Esophagus muscularis mucosa (tissue), 4 donors: Measurements from ENCODE around the gene TNFRSF1B. TPM values are rescaled to one million over a fixed set of nuclear protein-coding genes. Genes with fewer than 3 reads are reported as not detected.

ENCODE experiments used
- DNase-seq: peaks from one replicate; pipeline ENCODE4 v3.0.0-alpha.2; 2017; ENCODE audit errors: extremely low spot score
- H3K27ac ChIP-seq, 4 donors: fragments of 200-600 bp; sonication (generic); replicated peaks in 1 of 4; 1 replicate in 3 of 4; 2 replicates in 1 of 4; pipeline ENCODE4 v1.5.1; 2016 to 2019; ENCODE audit warnings: mild to moderate bottlenecking in 1 of 4
- H3K27me3 ChIP-seq, 4 donors: fragments of 200-600 bp; sonication (generic); one replicate each; pipeline versions ENCODE4 v1.5.1 to v1.6.0; 2016 to 2019
- H3K36me3 ChIP-seq, 4 donors: fragments of 200-600 bp; sonication (generic); one replicate each; pipeline ENCODE4 v1.5.1; 2016 to 2019
- H3K4me1 ChIP-seq, 4 donors: fragments of 200-600 bp; sonication (generic); one replicate each; pipeline ENCODE4 v1.5.1; 2016 to 2019
- H3K4me3 ChIP-seq, 4 donors: fragments of 200-600 bp; sonication (generic); 1 replicate in 2 of 4; 2 replicates in 2 of 4; pipeline ENCODE4 v1.5.1; 2016 to 2019; ENCODE audit warnings: mild to moderate bottlenecking in 4 of 4, moderate library complexity in 1 of 4
- H3K9me3 ChIP-seq, 4 donors: fragments of 200-600 bp; sonication (generic); 1 replicate in 3 of 4; 2 replicates in 1 of 4; pipeline ENCODE4 v1.5.1; 2016 to 2019
- CTCF ChIP-seq, 3 experiments: fragments of 200-600 bp in 2 of 3; fragments of 450-650 bp in 1 of 3; sonication (generic) in 2 of 3; IDR thresholded peaks; one replicate each; pipeline ENCODE4 v1.5.1; 2017 to 2019; ENCODE audit warnings: antibody characterized with exemption in 3 of 3, mild to moderate bottlenecking in 2 of 3, moderate library complexity in 1 of 3
- EP300 ChIP-seq: sonication (generic); formaldehyde crosslinking; IDR thresholded peaks from one replicate; pipeline ENCODE4 v1.6.1; 2017; ENCODE audit warnings: antibody characterized with exemption
- POLR2A ChIP-seq: fragments of 450-650 bp; IDR thresholded peaks from one replicate; pipeline ENCODE4 v1.6.1; 2017; ENCODE audit warnings: antibody characterized with exemption, moderate library complexity, mild to moderate bottlenecking, low read depth
- POLR2AphosphoS5 ChIP-seq, 2 donors: sonication (generic); formaldehyde crosslinking; IDR thresholded peaks; one replicate each; pipeline ENCODE4 v1.6.1; 2017; ENCODE audit warnings: antibody characterized with exemption in 2 of 2
- WGBS: methylation state at CpG from one replicate; pipeline ENCODE4 v1.1.5; 2018; 5-methylcytosine and 5-hydroxymethylcytosine counted together
- intact Hi-C: fragments of 100-400 bp; cut with DNase I; formaldehyde crosslinking; loops from one replicate; pipeline ENCODE4 v1.15.1; 2023
- total RNA-seq, 4 donors: library from RNA; depleted of rRNA; stranded (reverse); fragments of >200 nt; gene quantifications; one replicate each; pipeline versions ENCODE4 v1.1.0 to v1.2.1, GENCODE V29; 2016

TNFRSF1B gene
- total RNA-seq, 4 donors from 2014 or later = 15.4 to 55.5 (median 32.4) TPM

GRCh38 chr1:12173631-12174121 is 6.9 kb downstream of the TNFRSF1B start:
- DNase-seq = no peak
- no peaks in the 10 kb centered on the region for H3K9me3 ChIP-seq
- TF ChIP-seq POLR2A = no peak
- TF ChIP-seq POLR2AphosphoS5 (IDR thresholded peaks at IDR 0.05) = peak; percentile 27 to 48
- intact Hi-C loops = no loop called here
- H3K27ac ChIP-seq = peak overlapping the region; percentile 1 to 68 (median 44)
- H3K27me3 ChIP-seq = peaks cover 0 to 37% (median 0%) of the 10 kb centered on the region in 4 donors
- peak overlapping the region in 1 of 4 donors; percentile 13 for H3K4me3 ChIP-seq
- WGBS = 58% methylated on average over 9 of the region's 11 CpGs
- H3K4me1 ChIP-seq = peaks cover 70 to 95% (median 84%) of the 10 kb centered on the region in 4 donors
- peaks cover 0 to 8% (median 4%) of the 10 kb centered on the region in 4 donors for H3K36me3 ChIP-seq

GRCh38 chr1:12174924-12175810 is 8.4 kb downstream of the TNFRSF1B start:
- Histone ChIP-seq H3K4me1 (peaks cover 74 to 97% (median 81%) of the 10 kb centered on the region in 4 donors), H3K9me3 (no peaks in the 10 kb centered on the region), H3K27ac (peak overlapping the region; percentile 36 to 68 (median 48)), H3K36me3 (no peaks in the 10 kb centered on the region), H3K27me3 (peaks cover 0 to 30% (median 0%) of the 10 kb centered on the region in 4 donors), H3K4me3 (no peak overlapping the region)
- no peak for DNase-seq
- intact Hi-C loops = no loop called here
- TF ChIP-seq CTCF (IDR thresholded peaks at IDR 0.05) (no peak), POLR2AphosphoS5 (IDR thresholded peaks at IDR 0.05) (no peak), POLR2A (no peak), EP300 (no peak)
- 90% methylated on average over 17 of the region's 17 CpGs for WGBS

- Histone ChIP-seq H3K27me3 (peaks cover 0 to 24% (median 0%) of the 10 kb centered on the region in 4 donors), H3K4me3 (no peak overlapping the region), H3K27ac (peak overlapping the region; percentile 28 to 72 (median 52)), H3K4me1 (peaks cover 75 to 98% (median 85%) of the 10 kb centered on the region in 4 donors), H3K9me3 (no peaks in the 10 kb centered on the region), H3K36me3 (no peaks in the 10 kb centered on the region)
- no peak for TF ChIP-seq POLR2A
- TF ChIP-seq POLR2AphosphoS5 (IDR thresholded peaks at IDR 0.05) = no peak
- no peak for TF ChIP-seq EP300
- TF ChIP-seq CTCF (IDR thresholded peaks at IDR 0.05) = no peak
- DNase-seq = no peak
- intact Hi-C loops = no loop called here
- 84% methylated on average over 6 of the region's 6 CpGs for whole genome bisulfite sequencing
These were observed 9.7 kb downstream of the TNFRSF1B start for GRCh38 chr1:12176298-12177118.

- Histone ChIP-seq H3K36me3 (no peaks in the 10 kb centered on the region), H3K9me3 (no peaks in the 10 kb centered on the region), H3K27ac (peak overlapping the region; percentile 38 to 72 (median 58)), H3K4me1 (peaks cover 75 to 98% (median 87%) of the 10 kb centered on the region in 4 donors), H3K27me3 (peaks cover 0 to 24% (median 0%) of the 10 kb centered on the region in 4 donors), H3K4me3 (no peak overlapping the region)
- whole genome bisulfite sequencing = 84% methylated on average over 10 of the region's 24 CpGs
- no peak for DNase-seq
- intact Hi-C loops = no loop called here
- TF ChIP-seq EP300 = no peak
- no peak for TF ChIP-seq CTCF (IDR thresholded peaks at IDR 0.05)
- no peak for TF ChIP-seq POLR2AphosphoS5 (IDR thresholded peaks at IDR 0.05)
- no peak for TF ChIP-seq POLR2A
These were observed 10.6 kb downstream of the TNFRSF1B start for GRCh38 chr1:12177156-12177998.
